PC-3 (cell line): Measurements from ENCODE around the gene FANCG.

ENCODE experiments used
- EZH2phosphoT487 ChIP-seq: fragments of 300-600 bp; sonication (generic); IDR thresholded peaks from 2 replicates; pipeline ENCODE4 v1.6.1; 2018; ENCODE audit warnings: mild to moderate bottlenecking, antibody characterized with exemption, low read length, borderline replicate concordance
- TF ChIP-seq, protein P1 (sequence below): fragments of 300-600 bp; sonication (generic); conservative IDR thresholded peaks from 2 replicates; pipeline ENCODE4 v1.5.1; 2017; ENCODE audit warnings: antibody characterized with exemption, low read depth, mild to moderate bottlenecking, low read length

DNA sequence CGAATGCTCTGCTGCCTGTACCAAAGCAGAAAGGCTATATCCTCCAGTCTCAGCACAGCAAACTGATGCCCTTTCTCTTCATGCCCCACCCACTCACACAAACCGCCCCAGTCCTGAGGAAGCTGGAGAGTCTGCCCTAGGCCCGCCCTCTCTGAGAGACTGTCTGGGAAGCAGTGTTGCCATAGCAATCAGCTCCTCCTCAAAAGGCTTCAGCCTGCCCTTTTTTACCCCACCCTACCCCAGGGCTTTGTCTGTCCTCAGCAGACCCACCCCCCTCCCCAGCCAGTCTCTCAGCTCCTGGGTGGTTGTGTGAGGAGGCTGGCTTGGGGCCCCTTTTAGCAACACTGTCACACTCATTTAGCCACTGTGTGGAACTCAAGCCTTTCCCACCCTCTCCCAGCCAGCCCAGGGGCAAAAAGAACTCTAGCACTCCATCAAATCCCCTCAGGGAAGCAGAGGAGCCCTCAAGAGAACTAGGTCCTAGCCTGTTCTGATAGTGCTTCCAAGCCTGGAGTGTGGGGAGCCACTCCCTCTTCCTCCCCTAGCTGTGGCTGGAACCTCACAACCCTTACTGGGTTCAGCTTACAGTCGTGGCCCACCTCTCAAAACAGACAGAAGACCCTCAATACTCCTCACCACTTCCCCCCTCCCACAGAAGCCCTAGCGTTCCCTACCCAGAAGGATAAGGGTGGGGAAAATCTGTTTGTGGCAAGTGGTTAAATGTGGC is 34.5 kb upstream of the FANCG start:
- TF ChIP-seq, protein P1, sequence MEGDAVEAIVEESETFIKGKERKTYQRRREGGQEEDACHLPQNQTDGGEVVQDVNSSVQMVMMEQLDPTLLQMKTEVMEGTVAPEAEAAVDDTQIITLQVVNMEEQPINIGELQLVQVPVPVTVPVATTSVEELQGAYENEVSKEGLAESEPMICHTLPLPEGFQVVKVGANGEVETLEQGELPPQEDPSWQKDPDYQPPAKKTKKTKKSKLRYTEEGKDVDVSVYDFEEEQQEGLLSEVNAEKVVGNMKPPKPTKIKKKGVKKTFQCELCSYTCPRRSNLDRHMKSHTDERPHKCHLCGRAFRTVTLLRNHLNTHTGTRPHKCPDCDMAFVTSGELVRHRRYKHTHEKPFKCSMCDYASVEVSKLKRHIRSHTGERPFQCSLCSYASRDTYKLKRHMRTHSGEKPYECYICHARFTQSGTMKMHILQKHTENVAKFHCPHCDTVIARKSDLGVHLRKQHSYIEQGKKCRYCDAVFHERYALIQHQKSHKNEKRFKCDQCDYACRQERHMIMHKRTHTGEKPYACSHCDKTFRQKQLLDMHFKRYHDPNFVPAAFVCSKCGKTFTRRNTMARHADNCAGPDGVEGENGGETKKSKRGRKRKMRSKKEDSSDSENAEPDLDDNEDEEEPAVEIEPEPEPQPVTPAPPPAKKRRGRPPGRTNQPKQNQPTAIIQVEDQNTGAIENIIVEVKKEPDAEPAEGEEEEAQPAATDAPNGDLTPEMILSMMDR: no peak
- no peak for TF ChIP-seq EZH2phosphoT487
